ENCODE data around the gene TWSG1. TPM values are rescaled to one million over a fixed set of nuclear protein-coding genes. Genes with fewer than 3 reads are reported as not detected.

TWSG1 gene
- total and polyA plus RNA-seq, 10 donors: 6.2 to 28.5 (median 17.3) TPM

DNA sequence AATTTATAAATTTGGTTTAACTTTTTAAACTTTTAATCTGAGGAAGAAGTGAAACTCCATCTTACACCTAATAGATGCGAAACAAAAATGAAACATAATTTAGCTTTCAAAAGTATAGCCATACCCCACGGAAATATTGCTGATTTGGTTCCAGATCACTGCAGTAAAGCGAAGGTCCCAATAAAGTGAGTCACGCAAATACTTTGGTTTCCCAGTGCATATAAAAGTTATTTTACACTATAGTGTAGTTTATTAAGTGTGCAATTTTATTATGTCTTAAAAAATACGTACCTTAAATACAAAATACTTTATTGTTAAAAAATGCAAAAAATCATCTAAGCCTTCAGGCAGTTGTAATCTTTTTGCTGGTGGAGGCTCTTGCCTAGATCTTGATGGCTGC is 55.1 kb downstream of the TWSG1 start:
- peaks cover 0 to 25% (median 17%) of the 10 kb centered on the region in 8 donors for H3K9me3 ChIP-seq
- 86 to 95% (median 89%) methylated on average over 5 of the region's 5 CpGs for WGBS, 5 donors
- no peaks in the 10 kb centered on the region for H3K4me1 ChIP-seq
- DNase-seq: no peak
- no peak overlapping the region for H3K4me3 ChIP-seq
- H3K27me3 ChIP-seq (replicated peaks in 1 of 7): no peaks in the 10 kb centered on the region
- no peak overlapping the region for H3K27ac ChIP-seq
- peaks cover 0 to 14% (median 0%) of the 10 kb centered on the region in 6 donors for H3K36me3 ChIP-seq
- intact Hi-C loops (cut with DNase I; ENCODE audit: low total_unique reads): no loop called here
- TF ChIP-seq POLR2A (IDR thresholded peaks at IDR 0.05): no peak
- no peak for TF ChIP-seq POLR2AphosphoS5 (IDR thresholded peaks at IDR 0.05)
- TF ChIP-seq, protein P1, sequence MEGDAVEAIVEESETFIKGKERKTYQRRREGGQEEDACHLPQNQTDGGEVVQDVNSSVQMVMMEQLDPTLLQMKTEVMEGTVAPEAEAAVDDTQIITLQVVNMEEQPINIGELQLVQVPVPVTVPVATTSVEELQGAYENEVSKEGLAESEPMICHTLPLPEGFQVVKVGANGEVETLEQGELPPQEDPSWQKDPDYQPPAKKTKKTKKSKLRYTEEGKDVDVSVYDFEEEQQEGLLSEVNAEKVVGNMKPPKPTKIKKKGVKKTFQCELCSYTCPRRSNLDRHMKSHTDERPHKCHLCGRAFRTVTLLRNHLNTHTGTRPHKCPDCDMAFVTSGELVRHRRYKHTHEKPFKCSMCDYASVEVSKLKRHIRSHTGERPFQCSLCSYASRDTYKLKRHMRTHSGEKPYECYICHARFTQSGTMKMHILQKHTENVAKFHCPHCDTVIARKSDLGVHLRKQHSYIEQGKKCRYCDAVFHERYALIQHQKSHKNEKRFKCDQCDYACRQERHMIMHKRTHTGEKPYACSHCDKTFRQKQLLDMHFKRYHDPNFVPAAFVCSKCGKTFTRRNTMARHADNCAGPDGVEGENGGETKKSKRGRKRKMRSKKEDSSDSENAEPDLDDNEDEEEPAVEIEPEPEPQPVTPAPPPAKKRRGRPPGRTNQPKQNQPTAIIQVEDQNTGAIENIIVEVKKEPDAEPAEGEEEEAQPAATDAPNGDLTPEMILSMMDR (IDR thresholded peaks at IDR 0.05 in 8 of 11, conservative IDR thresholded peaks at IDR 0.05 in 3 of 11): no peak

DNA sequence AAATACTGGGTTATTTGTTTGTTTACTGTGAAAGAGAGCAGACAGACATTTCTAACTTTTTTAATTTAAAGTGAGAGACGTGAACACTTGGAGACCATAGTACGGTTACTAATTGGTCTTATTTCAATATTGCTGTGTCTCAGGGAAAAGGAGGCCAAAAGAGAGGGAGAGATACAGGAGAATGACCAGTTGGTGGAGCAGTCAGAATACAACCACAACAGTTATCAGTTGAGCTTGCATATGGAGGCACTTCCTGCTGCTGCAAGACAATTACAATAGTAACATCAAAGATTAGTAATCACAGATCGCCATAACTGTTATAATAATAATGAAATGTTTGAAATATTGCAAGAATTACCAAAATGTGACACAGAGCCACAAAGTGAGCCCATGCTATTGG is 58.2 kb downstream of the TWSG1 start:
- Histone ChIP-seq H3K9me3 (peaks cover 0 to 25% (median 17%) of the 10 kb centered on the region in 8 donors), H3K27me3 (replicated peaks in 1 of 7) (no peaks in the 10 kb centered on the region), H3K27ac (no peak overlapping the region), H3K4me1 (no peaks in the 10 kb centered on the region), H3K36me3 (peaks cover 0 to 28% (median 8%) of the 10 kb centered on the region in 6 donors), H3K4me3 (no peak overlapping the region)
- DNase-seq: no peak
- TF ChIP-seq POLR2A (IDR thresholded peaks at IDR 0.05) (no peak), POLR2AphosphoS5 (IDR thresholded peaks at IDR 0.05) (no peak)
- TF ChIP-seq, protein P1 (IDR thresholded peaks at IDR 0.05 in 8 of 11, conservative IDR thresholded peaks at IDR 0.05 in 3 of 11): no peak
- WGBS, 5 donors: 92 to 96% (median 95%) methylated on average over 3 of the region's 3 CpGs
- intact Hi-C loops (cut with DNase I; ENCODE audit: low total_unique reads): no loop called here

DNA sequence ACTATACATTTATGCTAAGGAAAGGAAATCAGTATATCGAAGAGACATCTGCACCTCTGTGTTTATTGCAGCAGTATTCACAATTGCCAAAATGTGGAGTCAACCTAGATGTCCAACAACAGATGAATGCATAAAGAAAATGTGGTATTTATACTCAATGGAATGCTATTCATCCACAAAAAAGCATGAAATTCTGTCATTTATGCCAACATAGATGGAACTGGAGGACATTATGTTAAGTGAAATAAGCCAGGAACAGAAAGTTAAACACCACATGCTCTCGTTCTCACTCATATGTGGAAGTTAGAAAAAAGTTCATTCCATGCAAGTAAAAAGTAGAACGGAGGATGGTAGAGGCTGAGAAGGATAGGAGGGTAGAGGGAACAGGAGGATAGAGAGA is 59.5 kb downstream of the TWSG1 start:
- DNase-seq: no peak
- 87 to 98% (median 95%) methylated on average over 3 of the region's 3 CpGs for WGBS, 5 donors
- no peaks in the 10 kb centered on the region for H3K4me1 ChIP-seq
- peaks cover 0 to 28% (median 8%) of the 10 kb centered on the region in 6 donors for H3K36me3 ChIP-seq
- H3K9me3 ChIP-seq: peaks cover 0 to 25% (median 17%) of the 10 kb centered on the region in 8 donors
- no peak for TF ChIP-seq POLR2A (IDR thresholded peaks at IDR 0.05)
- TF ChIP-seq, protein P1 (IDR thresholded peaks at IDR 0.05 in 8 of 11, conservative IDR thresholded peaks at IDR 0.05 in 3 of 11): no peak
- TF ChIP-seq POLR2AphosphoS5 (IDR thresholded peaks at IDR 0.05): no peak
- H3K27ac ChIP-seq: no peak overlapping the region
- no peak overlapping the region for H3K4me3 ChIP-seq
- intact Hi-C loops (cut with DNase I; ENCODE audit: low total_unique reads): no loop called here
- no peaks in the 10 kb centered on the region for H3K27me3 ChIP-seq (replicated peaks in 1 of 7)

DNA sequence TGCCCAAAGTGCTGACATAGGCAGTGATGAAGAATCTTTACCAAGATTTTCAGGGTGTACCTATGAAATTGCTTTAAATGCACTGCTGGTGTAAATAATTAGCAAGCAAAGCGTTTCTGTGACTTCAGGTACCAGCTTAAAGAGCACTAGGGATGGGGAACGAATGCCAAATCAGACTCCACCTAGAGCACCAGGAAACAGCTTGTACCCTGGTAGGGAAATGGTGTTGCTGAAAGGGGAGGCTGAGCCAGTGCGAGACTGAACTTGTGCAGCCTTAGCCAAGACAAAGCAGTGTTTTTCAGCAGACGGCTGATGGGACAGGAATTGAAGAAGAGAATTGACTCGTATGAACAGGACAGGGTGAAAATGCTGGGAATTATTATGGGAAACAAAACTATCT is 65.6 kb downstream of the TWSG1 start:
- TF ChIP-seq, protein P1 (IDR thresholded peaks at IDR 0.05 in 8 of 11, conservative IDR thresholded peaks at IDR 0.05 in 3 of 11): no peak
- TF ChIP-seq POLR2AphosphoS5 (IDR thresholded peaks at IDR 0.05) (no peak), POLR2A (IDR thresholded peaks at IDR 0.05) (no peak)

More for the DNA sequence above, 65.6 kb downstream of the TWSG1 start:
- Histone ChIP-seq H3K4me1 (peaks cover 0 to 28% (median 6%) of the 10 kb centered on the region in 6 donors), H3K4me3 (no peak overlapping the region), H3K27me3 (replicated peaks in 1 of 7) (no peaks in the 10 kb centered on the region), H3K36me3 (peaks cover 0 to 22% (median 8%) of the 10 kb centered on the region in 6 donors), H3K9me3 (peaks cover 0 to 5% (median 0%) of the 10 kb centered on the region in 8 donors), H3K27ac (no peak overlapping the region)
- WGBS, 5 donors: 50 to 75% (median 70%) methylated on average over 5 of the region's 5 CpGs
- DNase-seq: no peak
- intact Hi-C loops (cut with DNase I; ENCODE audit: low total_unique reads): no loop called here
